AML-193 (cell line): ENCODE measurements around the gene DNAJC5G.

Experiments used
- DNase-seq, 2 experiments: peaks; one replicate each; lab custom pipeline; 2025; lab: John Stamatoyannopoulos, UW

The DNAJC5G gene

GRCh38 chr2:27275211-27276150, at the start of gene DNAJC5G:
DNAJC5G (plus strand) TSS chr2:27275433; CDS start chr2:27276729, 1,296 bp downstream.
- DNase-seq: no peak

- no peak for DNase-seq
Measured at GRCh38 chr2:27225526-27225925, 49.7 kb upstream of the DNAJC5G start.

- DNase-seq: no peak
Measured at GRCh38 chr2:27227501-27227900, 47.7 kb upstream of the DNAJC5G start.

- no peak for DNase-seq
Measured at GRCh38 chr2:27231921-27232320, 43.3 kb upstream of the DNAJC5G start.

GRCh38 chr2:27233341-27233740, 41.9 kb upstream of the DNAJC5G start:
- DNase-seq: no peak

- no peak for DNase-seq
Measured at GRCh38 chr2:27236136-27236535, 39.1 kb upstream of the DNAJC5G start.

- no peak for DNase-seq
Measured at GRCh38 chr2:27236626-27237025, 38.6 kb upstream of the DNAJC5G start.

GRCh38 chr2:27237341-27237945, 37.8 kb upstream of the DNAJC5G start:
- DNase-seq: no peak

GRCh38 chr2:27238976-27239375, 36.3 kb upstream of the DNAJC5G start:
- DNase-seq: no peak

- no peak for DNase-seq
Measured at GRCh38 chr2:27240406-27240805, 34.8 kb upstream of the DNAJC5G start.

GRCh38 chr2:27241761-27242613, 33.2 kb upstream of the DNAJC5G start:
- DNase-seq: no peak

- no peak for DNase-seq
Measured at GRCh38 chr2:27242614-27242951, 32.6 kb upstream of the DNAJC5G start.

- DNase-seq: no peak
Measured at GRCh38 chr2:27243391-27244130, 31.7 kb upstream of the DNAJC5G start.

GRCh38 chr2:27245116-27245515, 30.1 kb upstream of the DNAJC5G start:
- no peak for DNase-seq

GRCh38 chr2:27245626-27246025, 29.6 kb upstream of the DNAJC5G start:
- DNase-seq: no peak

- no peak for DNase-seq
Measured at GRCh38 chr2:27247893-27248292, 27.3 kb upstream of the DNAJC5G start.

GRCh38 chr2:27249159-27249890, 25.9 kb upstream of the DNAJC5G start:
- no peak for DNase-seq

- DNase-seq: peak; percentile 38 to 57
Measured at GRCh38 chr2:27249891-27250651, 25.2 kb upstream of the DNAJC5G start.

- no peak for DNase-seq
Measured at GRCh38 chr2:27250652-27251379, 24.4 kb upstream of the DNAJC5G start.

- no peak for DNase-seq
Measured at GRCh38 chr2:27251766-27252165, 23.5 kb upstream of the DNAJC5G start.
